Measurements from ENCODE around the gene PATZ1.

PATZ1 gene

GRCh38 chr22:31333641-31334040, 12.5 kb downstream of the PATZ1 start:
- Histone ChIP-seq H3K4me1 (ENCODE audit: control insufficient read depth in 2 of 2, insufficient read depth in 2 of 2, low read length in 2 of 2) (no peaks in the 10 kb centered on the region), H3K36me3 (ENCODE audit: control insufficient read depth in 2 of 2, insufficient read depth in 2 of 2, low read length in 2 of 2) (peaks cover 55 to 78% of the 10 kb centered on the region in 2 donors), H3K27ac (ENCODE audit: low read depth in 2 of 2, low read length in 2 of 2) (no peak overlapping the region), H3K9me3 (ENCODE audit: control insufficient read depth in 2 of 2, low read length in 2 of 2) (no peaks in the 10 kb centered on the region), H3K9ac (ENCODE audit: low read depth in 1 of 2, low read length in 2 of 2) (no peak overlapping the region), H3K27me3 (ENCODE audit: control insufficient read depth in 2 of 2, insufficient read depth in 2 of 2, low read length in 2 of 2) (no peaks in the 10 kb centered on the region), H3K4me3 (ENCODE audit: low read length in 2 of 2) (no peak overlapping the region)

GRCh38 chr22:31332886-31333285, 13.3 kb downstream of the PATZ1 start:
- H3K4me1 ChIP-seq (ENCODE audit: control insufficient read depth in 2 of 2, insufficient read depth in 2 of 2, low read length in 2 of 2), result no peaks in the 10 kb centered on the region
- peaks cover 60 to 81% of the 10 kb centered on the region in 2 donors for H3K36me3 ChIP-seq (ENCODE audit: control insufficient read depth in 2 of 2, insufficient read depth in 2 of 2, low read length in 2 of 2)
- no peaks in the 10 kb centered on the region for H3K27me3 ChIP-seq (ENCODE audit: control insufficient read depth in 2 of 2, insufficient read depth in 2 of 2, low read length in 2 of 2)
- H3K9me3 ChIP-seq (ENCODE audit: control insufficient read depth in 2 of 2, low read length in 2 of 2), result no peaks in the 10 kb centered on the region
- H3K27ac ChIP-seq (ENCODE audit: low read depth in 2 of 2, low read length in 2 of 2), result no peak overlapping the region
- no peak overlapping the region for H3K9ac ChIP-seq (ENCODE audit: low read depth in 1 of 2, low read length in 2 of 2)
- no peak overlapping the region for H3K4me3 ChIP-seq (ENCODE audit: low read length in 2 of 2)

GRCh38 chr22:31332010-31332409, 14.1 kb downstream of the PATZ1 start:
- Histone ChIP-seq H3K27me3 (ENCODE audit: control insufficient read depth in 2 of 2, insufficient read depth in 2 of 2, low read length in 2 of 2) (no peaks in the 10 kb centered on the region), H3K27ac (ENCODE audit: low read depth in 2 of 2, low read length in 2 of 2) (no peak overlapping the region), H3K4me1 (ENCODE audit: control insufficient read depth in 2 of 2, insufficient read depth in 2 of 2, low read length in 2 of 2) (no peaks in the 10 kb centered on the region), H3K4me3 (ENCODE audit: low read length in 2 of 2) (no peak overlapping the region), H3K9me3 (ENCODE audit: control insufficient read depth in 2 of 2, low read length in 2 of 2) (no peaks in the 10 kb centered on the region), H3K9ac (ENCODE audit: low read depth in 1 of 2, low read length in 2 of 2) (no peak overlapping the region), H3K36me3 (ENCODE audit: control insufficient read depth in 2 of 2, insufficient read depth in 2 of 2, low read length in 2 of 2) (peaks cover 53 to 81% of the 10 kb centered on the region in 2 donors)

- peaks cover 51 to 84% of the 10 kb centered on the region in 2 donors for H3K36me3 ChIP-seq (ENCODE audit: control insufficient read depth in 2 of 2, insufficient read depth in 2 of 2, low read length in 2 of 2)
- no peak overlapping the region for H3K27ac ChIP-seq (ENCODE audit: low read depth in 2 of 2, low read length in 2 of 2)
- no peak overlapping the region for H3K9ac ChIP-seq (ENCODE audit: low read depth in 1 of 2, low read length in 2 of 2)
- H3K4me1 ChIP-seq (ENCODE audit: control insufficient read depth in 2 of 2, insufficient read depth in 2 of 2, low read length in 2 of 2), result no peaks in the 10 kb centered on the region
- H3K9me3 ChIP-seq (ENCODE audit: control insufficient read depth in 2 of 2, low read length in 2 of 2), result no peaks in the 10 kb centered on the region
- no peaks in the 10 kb centered on the region for H3K27me3 ChIP-seq (ENCODE audit: control insufficient read depth in 2 of 2, insufficient read depth in 2 of 2, low read length in 2 of 2)
- H3K4me3 ChIP-seq (ENCODE audit: low read length in 2 of 2), result no peak overlapping the region
These were observed 16.5 kb downstream of the PATZ1 start for GRCh38 chr22:31329453-31330215.

- no peak overlapping the region for H3K4me3 ChIP-seq (ENCODE audit: low read length in 2 of 2)
- H3K4me1 ChIP-seq (ENCODE audit: control insufficient read depth in 2 of 2, insufficient read depth in 2 of 2, low read length in 2 of 2), result no peaks in the 10 kb centered on the region
- H3K9ac ChIP-seq (ENCODE audit: low read depth in 1 of 2, low read length in 2 of 2), result no peak overlapping the region
- peaks cover 45 to 78% of the 10 kb centered on the region in 2 donors for H3K36me3 ChIP-seq (ENCODE audit: control insufficient read depth in 2 of 2, insufficient read depth in 2 of 2, low read length in 2 of 2)
- H3K9me3 ChIP-seq (ENCODE audit: control insufficient read depth in 2 of 2, low read length in 2 of 2), result no peaks in the 10 kb centered on the region
- H3K27ac ChIP-seq (ENCODE audit: low read depth in 2 of 2, low read length in 2 of 2), result no peak overlapping the region
- no peaks in the 10 kb centered on the region for H3K27me3 ChIP-seq (ENCODE audit: control insufficient read depth in 2 of 2, insufficient read depth in 2 of 2, low read length in 2 of 2)
These were observed 17.1 kb downstream of the PATZ1 start for GRCh38 chr22:31329029-31329428.

- H3K9me3 ChIP-seq (ENCODE audit: control insufficient read depth in 2 of 2, low read length in 2 of 2), result no peaks in the 10 kb centered on the region
- H3K4me1 ChIP-seq (ENCODE audit: control insufficient read depth in 2 of 2, insufficient read depth in 2 of 2, low read length in 2 of 2), result no peaks in the 10 kb centered on the region
- no peak overlapping the region for H3K27ac ChIP-seq (ENCODE audit: low read depth in 2 of 2, low read length in 2 of 2)
- no peak overlapping the region for H3K4me3 ChIP-seq (ENCODE audit: low read length in 2 of 2)
- no peak overlapping the region for H3K9ac ChIP-seq (ENCODE audit: low read depth in 1 of 2, low read length in 2 of 2)
- peaks cover 41 to 74% of the 10 kb centered on the region in 2 donors for H3K36me3 ChIP-seq (ENCODE audit: control insufficient read depth in 2 of 2, insufficient read depth in 2 of 2, low read length in 2 of 2)
- H3K27me3 ChIP-seq (ENCODE audit: control insufficient read depth in 2 of 2, insufficient read depth in 2 of 2, low read length in 2 of 2), result no peaks in the 10 kb centered on the region
These were observed 17.6 kb downstream of the PATZ1 start for GRCh38 chr22:31328544-31328960.

GRCh38 chr22:31327806-31328543, 18.2 kb downstream of the PATZ1 start:
- Histone ChIP-seq H3K36me3 (ENCODE audit: control insufficient read depth in 2 of 2, insufficient read depth in 2 of 2, low read length in 2 of 2) (peaks cover 36 to 68% of the 10 kb centered on the region in 2 donors), H3K27ac (ENCODE audit: low read depth in 2 of 2, low read length in 2 of 2) (no peak overlapping the region)

GRCh38 chr22:31326877-31327276, 19.3 kb downstream of the PATZ1 start:
- Histone ChIP-seq H3K27ac (ENCODE audit: low read depth in 2 of 2, low read length in 2 of 2) (no peak overlapping the region), H3K36me3 (ENCODE audit: control insufficient read depth in 2 of 2, insufficient read depth in 2 of 2, low read length in 2 of 2) (peaks cover 25 to 57% of the 10 kb centered on the region in 2 donors), H3K4me3 (ENCODE audit: low read length in 2 of 2) (no peak overlapping the region), H3K27me3 (ENCODE audit: control insufficient read depth in 2 of 2, insufficient read depth in 2 of 2, low read length in 2 of 2) (no peaks in the 10 kb centered on the region), H3K4me1 (ENCODE audit: control insufficient read depth in 2 of 2, insufficient read depth in 2 of 2, low read length in 2 of 2) (no peaks in the 10 kb centered on the region), H3K9me3 (ENCODE audit: control insufficient read depth in 2 of 2, low read length in 2 of 2) (no peaks in the 10 kb centered on the region), H3K9ac (ENCODE audit: low read depth in 1 of 2, low read length in 2 of 2) (no peak overlapping the region)

More at GRCh38 chr22:31327806-31328543, 18.2 kb downstream of the PATZ1 start:
- no peak overlapping the region for H3K9ac ChIP-seq (ENCODE audit: low read depth in 1 of 2, low read length in 2 of 2)
- no peaks in the 10 kb centered on the region for H3K9me3 ChIP-seq (ENCODE audit: control insufficient read depth in 2 of 2, low read length in 2 of 2)
- H3K4me1 ChIP-seq (ENCODE audit: control insufficient read depth in 2 of 2, insufficient read depth in 2 of 2, low read length in 2 of 2), result no peaks in the 10 kb centered on the region
- no peak overlapping the region for H3K4me3 ChIP-seq (ENCODE audit: low read length in 2 of 2)
- H3K27me3 ChIP-seq (ENCODE audit: control insufficient read depth in 2 of 2, insufficient read depth in 2 of 2, low read length in 2 of 2), result no peaks in the 10 kb centered on the region

GRCh38 chr22:31323578-31324550, 22.3 kb downstream of the PATZ1 start:
- Histone ChIP-seq H3K9ac (ENCODE audit: low read depth in 1 of 2, low read length in 2 of 2) (no peak overlapping the region), H3K36me3 (ENCODE audit: control insufficient read depth in 2 of 2, insufficient read depth in 2 of 2, low read length in 2 of 2) (peaks cover 18 to 35% of the 10 kb centered on the region in 2 donors), H3K4me1 (ENCODE audit: control insufficient read depth in 2 of 2, insufficient read depth in 2 of 2, low read length in 2 of 2) (no peaks in the 10 kb centered on the region), H3K9me3 (ENCODE audit: control insufficient read depth in 2 of 2, low read length in 2 of 2) (no peaks in the 10 kb centered on the region), H3K4me3 (ENCODE audit: low read length in 2 of 2) (no peak overlapping the region), H3K27ac (ENCODE audit: low read depth in 2 of 2, low read length in 2 of 2) (no peak overlapping the region), H3K27me3 (ENCODE audit: control insufficient read depth in 2 of 2, insufficient read depth in 2 of 2, low read length in 2 of 2) (no peaks in the 10 kb centered on the region)

Measured in mucosa of rectum (tissue), 2 donors.